ENCODE data around the gene MTTP.

MTTP gene

GRCh38 chr4:99572527-99573240 lies 1.9 kb upstream of the MTTP start:
- Histone ChIP-seq H4K12ac (ENCODE audit: low read depth, low read length) (no peak overlapping the region), H3K36me3 (ENCODE audit: control insufficient read depth in 1 of 2, insufficient read depth in 2 of 2, low read length in 2 of 2) (no peaks in the 10 kb centered on the region), H2AFZ (ENCODE audit: insufficient read depth, low read length, poor library complexity) (no peak overlapping the region), H3K4me1 (ENCODE audit: control insufficient read depth in 1 of 2, insufficient read depth in 2 of 2, low read length in 2 of 2) (no peaks in the 10 kb centered on the region), H2BK5ac (ENCODE audit: low read depth, low read length, poor library complexity) (no peak overlapping the region), H3K9me3 (ENCODE audit: insufficient read depth, low read depth, low read length) (no peaks in the 10 kb centered on the region), H4K91ac (ENCODE audit: low read depth, low read length) (no peak overlapping the region), H3K14ac (ENCODE audit: low read length) (no peak overlapping the region), H3K9ac (ENCODE audit: low read length) (no peak overlapping the region), H4K8ac (ENCODE audit: low read depth, low read length) (no peak overlapping the region), H3K4me2 (ENCODE audit: low read length) (no peak overlapping the region), H3K4me3 (ENCODE audit: low read depth, low read length) (no peak overlapping the region), H2AK5ac (ENCODE audit: low read length) (no peak overlapping the region), H2BK12ac (ENCODE audit: low read length) (no peak overlapping the region), H3K79me2 (ENCODE audit: control insufficient read depth, insufficient read depth, low read length, poor library complexity) (no peaks in the 10 kb centered on the region), H3K27me3 (ENCODE audit: insufficient read depth, low read length) (no peaks in the 10 kb centered on the region), H3K4ac (ENCODE audit: low read depth, low read length) (no peak overlapping the region), H2BK120ac (ENCODE audit: insufficient read depth, low read length, poor library complexity) (no peak overlapping the region), H3K23ac (ENCODE audit: low read length) (no peak overlapping the region), H3K79me1 (ENCODE audit: low read length) (no peaks in the 10 kb centered on the region), H3K18ac (ENCODE audit: low read length) (no peak overlapping the region), H3K27ac (ENCODE audit: low read depth, low read length) (no peak overlapping the region)
- no peak for DNase-seq
- WGBS (ENCODE audit: extremely low coverage, insufficient coverage, insufficient read length), result no CpG with 5 or more reads among the region's 6 CpGs

- Histone ChIP-seq H3K9me3 (ENCODE audit: insufficient read depth, low read depth, low read length) (no peaks in the 10 kb centered on the region), H3K27ac (ENCODE audit: low read depth, low read length) (no peak overlapping the region), H2AFZ (ENCODE audit: insufficient read depth, low read length, poor library complexity) (no peak overlapping the region), H2BK120ac (ENCODE audit: insufficient read depth, low read length, poor library complexity) (no peak overlapping the region), H3K23ac (ENCODE audit: low read length) (no peak overlapping the region), H4K91ac (ENCODE audit: low read depth, low read length) (no peak overlapping the region), H3K4me1 (ENCODE audit: control insufficient read depth in 1 of 2, insufficient read depth in 2 of 2, low read length in 2 of 2) (no peaks in the 10 kb centered on the region), H4K12ac (ENCODE audit: low read depth, low read length) (no peak overlapping the region), H3K4me3 (ENCODE audit: low read depth, low read length) (no peak overlapping the region), H3K79me2 (ENCODE audit: control insufficient read depth, insufficient read depth, low read length, poor library complexity) (no peaks in the 10 kb centered on the region), H3K14ac (ENCODE audit: low read length) (no peak overlapping the region), H3K36me3 (ENCODE audit: control insufficient read depth in 1 of 2, insufficient read depth in 2 of 2, low read length in 2 of 2) (no peaks in the 10 kb centered on the region), H3K18ac (ENCODE audit: low read length) (no peak overlapping the region), H3K79me1 (ENCODE audit: low read length) (no peaks in the 10 kb centered on the region), H3K4ac (ENCODE audit: low read depth, low read length) (no peak overlapping the region), H2BK5ac (ENCODE audit: low read depth, low read length, poor library complexity) (no peak overlapping the region), H4K8ac (ENCODE audit: low read depth, low read length) (no peak overlapping the region), H3K27me3 (ENCODE audit: insufficient read depth, low read length) (no peaks in the 10 kb centered on the region), H2BK12ac (ENCODE audit: low read length) (no peak overlapping the region), H3K4me2 (ENCODE audit: low read length) (no peak overlapping the region), H2AK5ac (ENCODE audit: low read length) (no peak overlapping the region), H3K9ac (ENCODE audit: low read length) (no peak overlapping the region)
- WGBS (ENCODE audit: extremely low coverage, insufficient coverage, insufficient read length), result no CpG with 5 or more reads among the region's 1 CpG
- no peak for DNase-seq
Observed at GRCh38 chr4:99573735-99574368, 772 bp upstream of the MTTP start.

GRCh38 chr4:99578714-99579113 lies 4.1 kb downstream of the MTTP start:
- Histone ChIP-seq H2AFZ (ENCODE audit: insufficient read depth, low read length, poor library complexity) (no peak overlapping the region), H4K91ac (ENCODE audit: low read depth, low read length) (no peak overlapping the region), H2BK5ac (ENCODE audit: low read depth, low read length, poor library complexity) (no peak overlapping the region), H4K8ac (ENCODE audit: low read depth, low read length) (no peak overlapping the region), H3K36me3 (ENCODE audit: control insufficient read depth in 1 of 2, insufficient read depth in 2 of 2, low read length in 2 of 2) (no peaks in the 10 kb centered on the region), H3K27ac (ENCODE audit: low read depth, low read length) (no peak overlapping the region), H3K9me3 (ENCODE audit: insufficient read depth, low read depth, low read length) (no peaks in the 10 kb centered on the region), H3K18ac (ENCODE audit: low read length) (no peak overlapping the region), H3K4ac (ENCODE audit: low read depth, low read length) (no peak overlapping the region), H2AK5ac (ENCODE audit: low read length) (no peak overlapping the region), H3K23ac (ENCODE audit: low read length) (no peak overlapping the region), H4K12ac (ENCODE audit: low read depth, low read length) (no peak overlapping the region), H3K4me2 (ENCODE audit: low read length) (no peak overlapping the region), H2BK120ac (ENCODE audit: insufficient read depth, low read length, poor library complexity) (no peak overlapping the region), H3K9ac (ENCODE audit: low read length) (no peak overlapping the region), H3K79me1 (ENCODE audit: low read length) (no peaks in the 10 kb centered on the region), H2BK12ac (ENCODE audit: low read length) (no peak overlapping the region), H3K4me3 (ENCODE audit: low read depth, low read length) (no peak overlapping the region), H3K14ac (ENCODE audit: low read length) (no peak overlapping the region), H3K79me2 (ENCODE audit: control insufficient read depth, insufficient read depth, low read length, poor library complexity) (no peaks in the 10 kb centered on the region), H3K4me1 (ENCODE audit: control insufficient read depth in 1 of 2, insufficient read depth in 2 of 2, low read length in 2 of 2) (no peaks in the 10 kb centered on the region), H3K27me3 (ENCODE audit: insufficient read depth, low read length) (no peaks in the 10 kb centered on the region)
- no CpG with 5 or more reads among the region's 2 CpGs for WGBS (ENCODE audit: extremely low coverage, insufficient coverage, insufficient read length)
- no peak for DNase-seq

- H2BK12ac ChIP-seq (ENCODE audit: low read length), result no peak overlapping the region
- WGBS (ENCODE audit: extremely low coverage, insufficient coverage, insufficient read length), result no CpG with 5 or more reads among the region's 1 CpG
- H2BK120ac ChIP-seq (ENCODE audit: insufficient read depth, low read length, poor library complexity), result no peak overlapping the region
- H3K4ac ChIP-seq (ENCODE audit: low read depth, low read length), result no peak overlapping the region
- H3K4me1 ChIP-seq (ENCODE audit: control insufficient read depth in 1 of 2, insufficient read depth in 2 of 2, low read length in 2 of 2), result no peaks in the 10 kb centered on the region
- H2BK5ac ChIP-seq (ENCODE audit: low read depth, low read length, poor library complexity), result no peak overlapping the region
- H3K27me3 ChIP-seq (ENCODE audit: insufficient read depth, low read length), result no peaks in the 10 kb centered on the region
- H3K4me3 ChIP-seq (ENCODE audit: low read depth, low read length), result no peak overlapping the region
- no peaks in the 10 kb centered on the region for H3K9me3 ChIP-seq (ENCODE audit: insufficient read depth, low read depth, low read length)
- H3K27ac ChIP-seq (ENCODE audit: low read depth, low read length), result no peak overlapping the region
- no peak overlapping the region for H4K8ac ChIP-seq (ENCODE audit: low read depth, low read length)
- H3K4me2 ChIP-seq (ENCODE audit: low read length), result no peak overlapping the region
- no peak overlapping the region for H3K18ac ChIP-seq (ENCODE audit: low read length)
- no peak overlapping the region for H2AK5ac ChIP-seq (ENCODE audit: low read length)
- no peak overlapping the region for H3K14ac ChIP-seq (ENCODE audit: low read length)
- no peaks in the 10 kb centered on the region for H3K36me3 ChIP-seq (ENCODE audit: control insufficient read depth in 1 of 2, insufficient read depth in 2 of 2, low read length in 2 of 2)
- H3K23ac ChIP-seq (ENCODE audit: low read length), result no peak overlapping the region
- no peak overlapping the region for H3K9ac ChIP-seq (ENCODE audit: low read length)
- no peaks in the 10 kb centered on the region for H3K79me2 ChIP-seq (ENCODE audit: control insufficient read depth, insufficient read depth, low read length, poor library complexity)
- no peaks in the 10 kb centered on the region for H3K79me1 ChIP-seq (ENCODE audit: low read length)
- no peak overlapping the region for H4K91ac ChIP-seq (ENCODE audit: low read depth, low read length)
- no peak overlapping the region for H2AFZ ChIP-seq (ENCODE audit: insufficient read depth, low read length, poor library complexity)
- no peak overlapping the region for H4K12ac ChIP-seq (ENCODE audit: low read depth, low read length)
- DNase-seq, result no peak
Observed at GRCh38 chr4:99585516-99585915, 10.9 kb downstream of the MTTP start.
